ENCODE results near the gene XIRP1.
A peak's percentile ranks its signal among the peaks of the same experiment; 100 is the strongest.

Gene XIRP1

GRCh38 chr3:39209329-39209970 lies 17.1 kb upstream of the XIRP1 start:
- no peak for DNase-seq

DNA sequence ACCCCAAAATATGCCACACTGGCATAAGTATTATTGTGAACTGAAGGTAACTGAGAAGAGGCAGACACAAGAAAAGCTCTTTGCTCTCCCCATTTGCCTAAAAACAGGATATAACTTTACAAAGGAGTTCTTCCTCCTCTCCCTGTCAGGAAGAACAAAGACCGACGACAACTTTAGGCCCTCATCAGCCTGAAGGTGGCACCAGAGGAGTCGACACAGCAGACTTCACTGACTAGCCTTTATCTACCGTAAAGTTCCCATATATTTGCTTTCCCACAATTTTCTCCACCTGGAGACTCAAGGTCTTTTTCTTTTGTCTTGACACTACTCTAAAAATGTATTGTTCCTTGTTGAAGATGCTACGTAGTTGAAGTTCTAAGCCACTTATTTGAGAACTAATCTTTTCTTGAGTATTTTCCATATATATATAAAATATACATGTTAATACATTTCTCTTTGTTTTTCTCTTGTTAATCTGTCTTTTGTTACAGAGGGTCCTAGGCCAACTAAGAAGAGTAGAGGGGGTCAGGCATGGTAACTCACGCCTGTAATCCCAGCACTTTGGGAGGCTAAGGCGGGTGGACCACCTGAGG lies 16.2 kb upstream of the XIRP1 start:
- peak; percentile 62 for DNase-seq

DNA sequence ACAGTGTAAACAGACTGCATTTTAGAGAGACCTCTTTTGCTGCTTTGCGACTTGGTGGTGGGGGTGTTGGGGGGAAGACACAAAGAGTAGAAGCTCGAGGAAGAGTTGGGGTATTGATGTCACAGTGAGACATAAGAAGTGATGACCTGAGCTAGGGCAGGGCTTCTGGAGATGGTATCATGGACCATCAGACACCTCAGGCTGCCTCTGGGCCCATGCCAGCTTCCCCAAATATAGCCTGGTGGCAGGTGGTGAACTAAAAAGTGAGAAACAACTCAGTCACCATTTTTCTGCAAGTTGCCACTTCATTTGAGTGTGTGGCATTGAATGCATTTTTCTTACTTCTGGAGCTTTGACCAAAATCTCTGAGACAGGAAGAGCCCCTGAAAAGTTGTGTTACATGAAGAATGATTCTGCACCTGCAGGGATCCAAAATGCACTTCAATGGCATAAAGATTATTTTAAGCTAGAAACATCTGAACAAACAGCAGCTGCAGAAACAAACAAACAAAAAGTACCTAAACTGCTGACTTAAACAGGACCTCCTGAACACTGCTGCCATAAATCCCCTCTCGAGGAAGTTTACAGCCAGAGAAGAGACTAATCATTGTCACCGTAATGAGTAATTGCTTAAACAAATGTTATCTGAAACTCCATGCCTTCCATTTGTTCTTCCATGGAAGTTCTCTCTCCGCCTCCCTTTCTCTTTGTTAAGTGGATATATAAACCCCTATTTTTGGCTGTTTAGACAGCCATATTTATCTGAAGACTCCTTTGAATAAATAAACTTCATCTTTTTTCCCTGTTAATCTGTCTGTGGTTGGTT lies 15.2 kb upstream of the XIRP1 start:
- no peak for DNase-seq

DNA sequence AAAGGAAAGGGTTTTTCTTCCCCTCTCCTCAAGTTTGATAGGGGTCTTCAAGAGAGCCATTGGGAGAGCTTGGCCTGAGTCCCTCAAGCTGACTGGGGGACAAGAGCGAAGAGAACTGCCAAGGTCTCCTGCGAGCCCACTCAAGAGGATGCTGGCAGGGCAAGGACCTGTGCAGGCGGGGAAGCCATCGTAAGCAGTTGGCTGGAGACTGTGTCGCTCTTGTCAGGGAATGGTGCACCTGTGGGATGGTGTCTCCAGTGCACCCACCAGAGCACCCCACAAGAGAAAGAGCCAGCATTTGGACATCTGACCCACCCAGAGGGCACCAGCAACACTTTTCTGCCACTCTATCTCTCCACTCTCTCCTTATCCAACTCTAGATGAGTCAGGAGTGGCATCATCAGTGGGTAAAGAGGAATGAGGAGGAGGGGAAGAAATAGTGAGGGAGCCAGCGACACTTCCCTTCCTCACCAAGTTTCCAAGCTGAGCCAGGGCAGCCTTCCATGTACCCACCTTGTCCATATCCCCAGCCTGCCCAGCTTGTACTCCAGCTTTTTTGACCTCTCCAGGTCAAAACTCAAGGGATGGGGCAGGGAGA lies 13.6 kb upstream of the XIRP1 start:
- DNase-seq, result no peak

- no peak for DNase-seq
Observed at GRCh38 chr3:39205131-39205530, 12.7 kb upstream of the XIRP1 start.

GRCh38 chr3:39203860-39204259 lies 11.5 kb upstream of the XIRP1 start:
- no peak for DNase-seq

DNA sequence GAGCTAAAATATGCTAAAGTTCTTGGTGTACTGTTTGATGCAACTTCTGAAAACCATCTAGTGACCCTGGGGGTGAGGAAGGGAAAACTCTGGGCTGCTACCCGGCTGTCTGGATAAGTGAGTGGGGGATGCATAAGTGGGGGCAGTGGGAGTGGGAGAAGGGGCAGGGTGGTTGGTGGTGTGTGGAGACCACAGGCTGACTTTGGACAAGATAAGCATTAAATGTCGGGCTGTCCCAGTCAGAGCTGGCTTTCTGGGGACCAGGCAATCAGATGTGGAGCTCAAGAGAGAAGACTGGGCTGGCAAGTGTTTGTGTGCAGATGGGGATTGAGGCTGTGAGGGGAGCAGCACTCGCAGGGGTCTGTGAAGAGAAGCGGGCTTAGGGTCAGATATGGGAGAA lies 11.0 kb upstream of the XIRP1 start:
- DNase-seq, result no peak

DNA sequence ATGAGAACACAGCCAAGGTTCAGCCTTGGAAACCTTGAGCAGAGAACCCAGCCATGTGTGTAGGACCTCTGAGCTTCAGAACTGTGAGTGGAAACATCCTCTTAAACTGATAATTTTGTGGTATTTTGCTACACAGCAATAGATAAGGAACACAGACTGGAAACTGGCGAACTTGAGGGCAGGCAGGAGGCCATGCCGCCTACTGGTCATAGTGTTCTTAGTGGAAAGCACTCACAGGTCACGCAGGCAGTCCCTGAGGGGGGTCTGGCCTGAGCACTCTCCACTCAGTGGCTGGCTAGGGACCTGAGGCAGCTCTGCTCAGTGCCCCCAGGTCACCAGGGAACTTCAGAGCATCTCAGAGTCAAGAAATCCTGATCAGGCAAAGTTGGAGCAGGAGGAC lies 9.7 kb upstream of the XIRP1 start:
- DNase-seq, result no peak

- no peak for DNase-seq
Observed at GRCh38 chr3:39196671-39197356, 4.4 kb upstream of the XIRP1 start.

DNA sequence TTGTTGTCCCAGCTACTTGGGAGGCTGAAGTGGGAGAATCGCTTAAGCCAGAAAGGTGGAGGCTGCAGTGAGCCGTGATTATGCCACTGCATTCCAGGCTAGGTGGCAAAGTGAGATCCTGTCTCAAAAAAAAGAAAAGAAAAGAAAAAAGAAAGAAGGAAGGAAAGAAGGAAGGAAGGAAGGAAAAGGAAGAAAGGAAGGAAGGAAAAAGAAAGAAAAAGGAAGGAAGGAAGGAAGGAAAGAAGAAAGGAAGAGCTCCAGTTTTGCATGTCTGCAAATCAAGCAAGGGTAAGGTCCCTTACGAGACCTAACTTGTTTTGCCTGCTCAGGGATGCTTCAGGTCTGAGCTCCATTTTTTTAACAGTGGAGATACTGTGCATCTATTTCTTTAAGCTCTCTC lies 3.6 kb upstream of the XIRP1 start:
- no peak for DNase-seq

GRCh38 chr3:39193391-39193790 lies 996 bp upstream of the XIRP1 start:
- no peak for DNase-seq

DNA sequence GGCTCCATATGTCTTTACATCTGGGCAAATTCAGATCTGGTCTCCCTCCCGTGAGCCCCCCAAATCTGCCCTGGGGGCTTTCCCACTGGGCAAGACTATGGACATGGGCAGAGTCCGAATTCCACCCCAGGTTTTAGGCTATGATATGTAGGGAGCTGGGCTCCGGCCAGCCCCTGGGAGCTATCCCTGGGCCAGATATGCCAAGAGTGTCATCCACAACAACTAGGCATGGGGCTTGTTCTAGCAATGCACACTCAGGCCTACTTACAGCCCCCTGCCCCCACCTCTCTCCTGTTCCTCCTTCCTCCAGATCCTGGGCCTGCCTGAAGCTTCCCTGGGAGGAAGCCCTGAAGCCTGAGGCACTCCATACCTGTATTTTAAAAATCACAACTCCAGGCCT lies 622 bp downstream of the XIRP1 start:
- no peak for DNase-seq

- DNase-seq, result no peak
Observed at GRCh38 chr3:39191111-39191510, 1.3 kb downstream of the XIRP1 start.

- DNase-seq, result no peak
Observed at GRCh38 chr3:39190281-39191025, 1.9 kb downstream of the XIRP1 start.

DNA sequence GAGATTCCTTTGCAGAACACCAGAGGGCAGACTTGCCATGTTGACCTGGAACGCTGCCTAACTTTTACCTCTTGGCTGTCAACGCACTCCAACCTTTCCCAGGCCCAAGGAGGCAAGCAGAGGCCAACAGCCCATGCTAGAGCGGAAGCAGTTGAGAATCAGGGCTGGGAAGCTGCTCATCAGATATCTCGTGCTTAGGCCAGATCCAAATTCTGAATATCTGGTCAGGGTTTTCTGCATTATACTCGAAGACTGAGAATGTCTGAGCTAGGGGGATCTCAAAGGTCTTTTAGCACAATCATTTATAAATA lies 2.5 kb downstream of the XIRP1 start:
- peak; percentile 75 for DNase-seq

GRCh38 chr3:39189150-39189958 lies 3.0 kb downstream of the XIRP1 start:
- no peak for DNase-seq

DNA sequence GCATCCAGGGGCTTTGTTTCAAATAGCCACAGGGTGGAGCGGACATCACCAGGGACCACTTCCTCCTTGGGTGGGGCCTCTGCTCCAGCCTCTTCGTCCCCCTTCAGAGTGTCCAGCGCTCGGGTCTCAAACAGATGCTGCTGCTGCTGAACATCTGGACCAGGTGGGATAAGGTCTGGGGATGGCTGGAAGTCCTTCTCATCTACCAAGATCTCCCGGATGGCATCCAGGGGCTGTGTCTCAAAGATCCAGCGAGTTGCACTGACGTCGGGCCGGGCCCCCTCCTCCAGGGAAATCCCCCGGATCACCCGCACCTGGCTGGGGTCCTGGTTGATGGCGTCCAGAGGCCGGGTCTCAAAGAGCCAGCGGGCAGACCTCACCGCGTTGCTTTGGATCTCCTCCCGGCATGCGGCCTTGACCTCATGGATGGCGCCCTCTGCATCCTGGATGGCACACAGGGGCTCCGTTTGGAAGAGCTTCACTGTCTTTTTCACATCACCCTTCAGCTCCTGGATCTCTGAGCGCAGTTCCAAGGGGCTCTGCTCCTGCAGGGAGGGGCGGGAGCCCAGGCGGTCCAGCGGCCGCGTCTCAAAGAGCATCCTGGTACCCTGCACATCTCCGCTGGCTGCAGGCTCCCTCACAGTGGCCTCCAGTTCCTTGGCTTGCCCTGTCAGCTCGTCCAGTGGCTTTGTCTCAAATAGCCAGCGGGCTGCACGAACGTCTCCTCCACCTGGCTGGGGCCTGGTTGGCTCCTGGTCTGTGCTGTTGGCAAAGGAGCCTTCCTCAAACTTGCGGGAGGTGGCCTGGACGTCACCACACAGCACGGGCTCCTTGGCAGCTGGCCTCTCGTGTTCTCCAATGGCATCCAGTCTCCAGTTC lies 3.9 kb downstream of the XIRP1 start:
- DNase-seq, result no peak

- DNase-seq, result no peak
Observed at GRCh38 chr3:39187372-39188155, 4.8 kb downstream of the XIRP1 start.

GRCh38 chr3:39186692-39187151 lies 5.7 kb downstream of the XIRP1 start:
- no peak for DNase-seq

Measured in CD4-positive, alpha-beta T cell treated with Interleukin-21 for 1 hour (primary cell).